Measurements from ENCODE around the gene ERMP1.
"Not testable (repeated sequence)": the region's sequence is repeated elsewhere in the genome, so short reads cannot be mapped to it uniquely, and the experiment has no call there.

The ERMP1 gene

DNA sequence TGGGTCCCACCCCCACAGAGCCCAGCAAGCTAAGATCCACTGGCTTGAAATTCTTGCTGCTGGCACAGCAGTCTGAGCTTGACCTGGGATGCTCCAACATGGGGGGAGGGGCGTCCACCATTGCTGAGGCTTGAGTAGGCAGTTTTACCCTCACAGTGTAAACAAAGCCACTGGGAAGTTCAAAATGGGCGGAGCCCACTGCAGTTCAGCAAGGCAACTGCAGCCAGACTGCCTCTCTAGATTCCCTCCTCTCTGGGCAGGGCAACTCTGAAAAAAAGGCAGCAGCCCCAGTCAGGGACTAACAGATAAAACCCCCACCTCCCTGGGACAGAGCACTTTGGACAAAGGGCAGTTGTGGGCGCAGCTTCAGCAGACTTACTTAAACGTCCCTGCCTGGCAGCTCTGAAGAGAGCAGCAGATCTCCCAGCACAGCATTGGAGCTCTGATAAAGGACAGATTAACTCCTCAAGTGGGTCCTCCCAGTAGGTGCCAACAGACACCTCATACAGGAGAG, 53.2 kb downstream of the ERMP1 start:
- DNase-seq (ENCODE audit: low read depth, low spot score) = not testable (repeated sequence)

- DNase-seq (ENCODE audit: low read depth, low spot score) = no peak
Measured at GRCh38 chr9:5778805-5779204, 54.1 kb downstream of the ERMP1 start.

DNA sequence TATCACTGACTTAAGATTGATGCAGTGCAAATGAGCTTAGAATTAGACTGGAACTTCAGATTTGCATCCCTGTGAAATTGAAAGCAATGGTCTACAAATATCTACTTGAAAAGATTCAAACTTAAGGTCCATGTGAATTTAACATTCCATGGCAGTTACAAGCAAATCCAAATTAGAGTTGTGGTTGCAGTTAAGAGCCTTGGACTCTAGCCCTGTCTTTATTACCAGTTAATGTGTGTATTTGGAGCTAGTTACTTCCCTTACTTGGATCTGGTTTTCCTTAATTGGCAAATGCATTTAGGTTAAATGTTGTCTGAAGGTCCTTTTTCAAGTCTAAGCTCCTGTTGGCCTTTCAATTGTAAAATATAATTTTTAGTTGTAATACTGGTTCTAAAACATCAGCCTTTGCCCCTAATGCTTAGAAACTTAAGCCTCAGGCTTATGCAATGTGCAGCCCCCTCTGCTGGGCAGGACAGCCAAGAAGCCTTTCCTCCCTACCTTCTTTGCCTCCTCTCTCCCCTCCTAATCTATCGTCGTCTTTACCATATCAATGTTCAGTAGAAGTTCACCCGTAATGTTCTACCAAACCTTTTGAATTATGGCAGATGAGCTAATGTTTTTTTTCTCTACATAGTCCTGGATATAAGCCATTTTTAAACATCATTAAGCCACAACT, 59.5 kb downstream of the ERMP1 start:
- DNase-seq (ENCODE audit: low read depth, low spot score) = no peak

DNA sequence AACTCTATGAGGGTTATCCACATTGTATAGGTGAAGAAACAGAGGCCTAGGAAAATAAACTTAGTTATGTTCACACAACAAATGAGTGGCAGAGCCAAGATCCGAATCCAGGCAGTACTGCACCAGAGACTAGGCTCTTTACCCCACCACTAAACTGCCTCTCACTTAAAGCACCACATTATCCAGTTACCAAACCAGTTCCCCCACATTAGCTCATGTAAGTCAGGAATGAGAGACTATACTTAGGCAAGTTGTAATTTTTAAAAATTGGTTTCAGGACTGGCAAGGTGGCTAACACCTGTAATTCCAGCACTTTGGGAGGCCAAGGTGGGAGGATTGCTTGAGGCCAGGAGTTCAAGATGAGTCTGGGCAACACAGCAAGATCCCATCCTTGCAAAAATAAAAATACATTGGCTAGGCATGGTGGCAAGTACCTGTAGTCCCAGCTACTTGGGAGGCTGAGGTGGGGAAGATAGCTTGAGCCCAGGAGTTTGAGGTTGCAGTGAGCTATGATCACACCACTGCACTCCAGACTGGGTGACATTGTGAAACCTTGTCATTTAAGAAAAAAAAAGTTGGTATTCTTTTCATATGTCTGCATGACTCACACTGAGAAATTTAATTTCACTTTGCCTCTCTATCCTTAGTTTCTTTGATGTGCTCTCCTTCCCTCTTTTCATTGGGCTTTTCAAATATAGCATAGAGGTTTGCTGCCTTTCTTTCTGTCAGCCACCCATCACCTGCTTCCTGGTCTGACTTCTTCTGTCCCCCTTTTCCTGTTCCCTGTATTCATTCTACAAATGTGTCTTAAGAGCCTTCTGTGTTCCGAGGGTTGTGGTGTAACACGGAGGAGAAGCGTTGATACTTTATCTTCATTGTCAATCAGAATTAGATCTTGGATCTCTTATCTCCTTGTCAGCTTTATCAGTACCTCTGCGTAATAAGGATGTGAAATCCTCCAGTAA, 64.7 kb downstream of the ERMP1 start:
- DNase-seq (ENCODE audit: low read depth, low spot score) = no peak

GRCh38 chr9:5764130-5764868, 68.6 kb downstream of the ERMP1 start:
- DNase-seq (ENCODE audit: low read depth, low spot score) = no peak

DNA sequence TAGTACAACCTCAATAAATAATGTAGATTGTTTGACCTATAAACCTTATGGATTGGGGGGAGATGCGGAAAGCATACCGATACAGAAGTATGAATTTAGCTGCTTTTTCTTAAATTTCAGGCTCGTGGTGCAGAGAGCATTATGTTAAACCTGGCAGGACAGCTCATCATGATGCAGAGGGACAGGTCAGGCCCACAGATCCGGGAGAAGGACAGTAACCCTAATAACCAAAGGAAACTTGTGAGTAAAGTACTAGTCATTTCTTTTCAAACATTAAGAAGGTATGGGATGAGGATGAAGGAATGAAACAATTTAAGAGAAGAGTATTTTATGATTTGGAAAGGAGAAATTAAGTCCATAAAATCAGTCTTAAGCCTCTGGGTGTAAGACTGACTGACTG, 70.5 kb downstream of the ERMP1 start:
- no peak for DNase-seq (ENCODE audit: low read depth, low spot score)

- DNase-seq (ENCODE audit: low read depth, low spot score) = no peak
Measured at GRCh38 chr9:5760338-5760737, 72.6 kb downstream of the ERMP1 start.

DNA sequence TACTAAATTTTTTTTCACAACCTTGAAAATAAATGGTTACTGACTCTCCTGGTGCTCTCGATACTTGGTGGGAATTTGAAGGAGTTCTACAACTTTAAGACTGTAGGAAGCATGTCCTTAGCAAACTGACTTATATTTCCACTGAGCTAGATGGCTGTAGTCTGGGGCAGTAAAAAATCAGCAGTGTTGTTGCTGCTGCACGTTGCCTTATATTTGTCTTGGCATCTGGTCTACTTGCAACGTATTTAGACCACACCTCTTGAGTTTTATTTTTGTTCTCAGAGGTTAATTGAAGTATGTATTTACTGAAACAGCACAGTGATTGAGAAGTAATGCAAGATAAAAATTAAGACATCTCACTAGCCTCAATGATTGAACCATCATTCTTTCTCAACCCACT, 76.3 kb downstream of the ERMP1 start:
- no peak for DNase-seq (ENCODE audit: low read depth, low spot score)

GRCh38 chr9:5750569-5750968, 82.3 kb downstream of the ERMP1 start:
- DNase-seq (ENCODE audit: low read depth, low spot score) = no peak

DNA sequence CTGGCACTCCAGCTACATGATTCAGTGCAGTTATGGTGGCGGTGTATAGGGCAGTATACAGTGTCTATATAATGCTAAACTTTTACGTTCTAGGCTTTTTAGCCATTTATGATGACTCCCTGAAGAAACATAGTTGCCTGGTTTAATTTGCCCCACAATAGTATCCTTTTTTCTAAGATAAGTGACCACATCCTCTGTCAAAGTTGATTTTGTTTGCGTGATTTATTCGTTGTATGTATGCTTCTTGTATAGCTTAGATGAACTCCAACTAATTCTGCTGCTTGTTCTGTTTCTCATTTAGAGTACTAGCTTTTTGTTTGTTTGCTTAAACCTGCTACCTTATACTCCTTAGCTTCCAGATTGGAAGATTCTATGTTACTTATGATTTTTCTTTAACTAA, 83.6 kb downstream of the ERMP1 start:
- DNase-seq (ENCODE audit: low read depth, low spot score) = no peak

DNA sequence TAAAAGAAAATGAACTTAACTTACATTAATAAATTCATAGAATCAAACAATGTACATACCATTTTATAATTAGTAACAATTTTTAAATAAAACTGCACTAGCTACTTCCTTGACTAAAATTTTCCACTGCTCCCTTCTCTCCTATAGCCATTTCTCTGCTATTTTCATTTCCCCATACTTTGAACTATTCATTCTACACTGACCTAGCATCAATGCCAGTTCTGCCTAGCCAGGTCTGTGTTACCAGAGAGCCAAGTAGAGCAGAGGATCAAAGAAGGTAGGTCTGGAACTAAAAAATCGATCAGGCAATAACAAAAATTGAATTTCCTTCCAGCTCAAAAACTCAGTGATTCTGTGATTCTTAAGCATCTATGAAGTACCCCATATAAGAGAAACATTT, 84.5 kb downstream of the ERMP1 start:
- DNase-seq (ENCODE audit: low read depth, low spot score) = no peak

DNA sequence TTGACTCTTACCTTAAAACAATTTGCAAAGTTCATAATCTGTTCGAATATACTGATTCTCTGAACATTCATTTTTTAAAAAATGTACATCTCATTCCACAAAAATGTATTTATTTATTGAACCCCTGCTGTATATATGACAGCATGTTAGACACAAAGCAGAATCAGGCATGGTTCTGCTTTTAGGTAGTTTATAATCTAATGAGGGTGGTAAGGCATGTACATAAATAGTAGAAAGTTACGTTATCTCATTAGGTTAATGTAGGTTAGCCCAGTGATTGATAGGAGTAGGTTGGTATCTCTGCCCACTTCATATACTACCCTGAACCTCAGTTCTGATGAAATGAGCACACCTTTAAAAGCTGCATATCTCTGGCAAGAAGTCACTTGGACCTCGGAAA, 89.8 kb downstream of the ERMP1 start:
- DNase-seq (ENCODE audit: low read depth, low spot score) = no peak

GRCh38 chr9:5736563-5737346, 96.2 kb downstream of the ERMP1 start:
- DNase-seq (ENCODE audit: low read depth, low spot score) = no peak

DNA sequence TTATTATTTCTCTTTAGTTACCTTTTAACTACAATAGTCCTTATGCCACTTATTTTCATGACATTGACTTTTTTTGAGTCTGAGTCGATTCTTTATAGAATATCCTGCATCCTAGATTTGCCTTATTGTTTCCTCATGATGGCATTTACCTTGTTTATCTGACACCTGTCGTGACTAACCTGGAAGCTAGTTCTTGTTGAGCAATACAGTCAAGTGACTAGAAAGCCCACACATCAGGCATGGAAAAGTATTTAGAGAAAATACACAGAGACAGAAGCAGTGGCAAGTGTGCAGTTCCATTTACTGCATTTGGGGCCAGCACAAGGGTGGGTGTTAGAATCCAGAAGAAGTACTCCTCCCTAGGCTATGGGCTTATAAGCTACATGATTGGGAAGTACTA, 97.8 kb downstream of the ERMP1 start:
- no peak for DNase-seq (ENCODE audit: low read depth, low spot score)
